Activated CD8-positive, alpha-beta memory T cell treated with anti-CD3 and anti-CD28 coated beads, Interleukin-2, amount 50 U/mL, for 4 hours (primary cell): ENCODE measurements around the gene ADAM10.
"Not testable (repeated sequence)": the region's sequence is repeated elsewhere in the genome, so short reads cannot be mapped to it uniquely, and the experiment has no call there.

Experiments used
- DNase-seq: peaks from one replicate; pipeline ENCODE4 v3.0.0-alpha.2; 2020

The ADAM10 gene

DNA sequence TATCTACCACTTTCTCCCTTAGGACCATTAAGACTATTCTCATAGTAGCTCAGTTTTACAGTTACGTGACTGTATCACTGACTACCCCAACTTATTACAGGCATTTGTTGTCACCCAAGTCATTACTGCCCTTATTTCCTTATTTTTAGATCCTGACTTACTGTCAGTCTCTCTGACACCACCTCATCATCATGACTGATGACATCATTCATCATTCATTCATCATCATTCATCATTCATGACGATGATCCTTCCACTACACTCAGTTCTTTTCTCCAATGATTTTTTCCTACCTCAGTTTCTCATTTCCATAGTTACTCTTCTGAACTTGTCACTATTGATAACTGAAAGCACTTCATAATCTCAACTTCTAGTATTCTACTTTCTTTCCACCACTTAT is 83.8 kb downstream of the ADAM10 start:
- no peak for DNase-seq

DNA sequence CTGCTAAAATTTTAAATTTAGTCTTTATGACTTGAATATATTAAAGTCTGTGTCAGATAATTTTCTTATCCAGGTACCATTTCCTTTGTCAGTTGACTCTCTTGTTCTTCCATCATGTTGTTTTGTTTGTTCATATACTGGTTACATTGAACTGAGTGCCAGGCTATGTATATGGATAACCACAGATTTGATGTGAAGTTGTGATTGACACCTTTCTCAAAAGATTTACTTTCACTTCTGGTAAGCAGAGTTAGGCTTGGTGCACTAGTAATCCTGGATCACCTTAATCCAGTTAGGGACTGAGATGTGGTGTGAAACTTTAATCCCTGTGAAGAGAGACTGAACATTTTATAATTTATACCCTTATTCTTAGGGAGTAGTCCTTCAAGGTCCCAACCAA is 99.4 kb downstream of the ADAM10 start:
- no peak for DNase-seq

DNA sequence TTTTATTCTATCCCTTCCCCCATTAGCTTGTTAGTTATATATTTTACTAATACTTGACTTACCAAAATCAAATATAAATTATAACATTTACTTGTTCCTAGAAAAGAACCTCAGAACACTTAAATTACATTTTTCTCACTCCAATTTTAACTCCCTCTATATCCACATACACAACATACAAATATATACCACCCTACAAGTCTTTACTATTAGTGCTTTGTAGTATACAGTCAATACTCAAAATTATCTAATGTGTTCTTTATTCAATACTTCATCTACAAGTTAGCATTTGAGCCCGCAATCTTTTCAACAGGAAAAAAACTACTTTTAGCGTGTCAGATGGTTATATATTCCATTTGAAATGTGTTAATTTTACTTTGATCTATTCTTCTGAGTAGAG is 100.3 kb downstream of the ADAM10 start:
- no peak for DNase-seq

DNA sequence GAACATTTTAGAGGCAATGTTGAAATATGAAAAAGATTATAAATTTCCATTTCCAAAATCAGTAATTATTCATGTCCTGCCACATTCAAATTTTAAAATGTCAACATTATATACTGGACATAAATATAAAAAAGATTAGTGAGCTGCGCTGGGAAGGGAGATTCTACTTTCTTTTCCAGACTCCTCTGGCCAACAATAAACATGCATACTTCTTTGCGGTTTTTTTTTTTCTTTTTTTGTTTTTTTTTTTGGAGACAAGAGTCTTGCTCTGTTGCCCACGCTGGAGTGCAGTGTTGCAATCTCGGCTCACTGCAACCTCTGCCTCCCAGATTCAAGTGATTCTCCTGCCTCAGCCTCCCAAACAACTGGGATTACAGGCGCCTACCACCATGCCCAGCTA is 105.5 kb downstream of the ADAM10 start:
- DNase-seq, result no peak

DNA sequence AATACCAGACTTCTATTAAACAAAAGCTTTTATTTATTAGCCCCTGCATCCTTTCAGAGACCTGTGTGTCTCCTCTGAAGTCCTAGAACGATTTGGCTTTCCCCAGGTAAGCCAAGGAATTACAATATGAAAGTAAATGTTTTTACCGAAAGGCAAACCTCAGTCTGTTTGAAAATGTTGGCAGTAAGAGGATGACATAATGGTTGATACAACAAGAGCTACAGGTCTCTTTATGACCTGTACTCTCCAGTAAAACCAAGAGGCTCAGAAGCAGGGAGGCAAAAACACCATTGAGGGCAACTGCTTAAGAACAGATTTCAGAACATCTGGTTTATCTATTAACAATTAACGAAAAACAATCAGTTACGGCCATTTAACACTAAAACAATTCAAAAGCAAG is 107.8 kb downstream of the ADAM10 start:
- no peak for DNase-seq

DNA sequence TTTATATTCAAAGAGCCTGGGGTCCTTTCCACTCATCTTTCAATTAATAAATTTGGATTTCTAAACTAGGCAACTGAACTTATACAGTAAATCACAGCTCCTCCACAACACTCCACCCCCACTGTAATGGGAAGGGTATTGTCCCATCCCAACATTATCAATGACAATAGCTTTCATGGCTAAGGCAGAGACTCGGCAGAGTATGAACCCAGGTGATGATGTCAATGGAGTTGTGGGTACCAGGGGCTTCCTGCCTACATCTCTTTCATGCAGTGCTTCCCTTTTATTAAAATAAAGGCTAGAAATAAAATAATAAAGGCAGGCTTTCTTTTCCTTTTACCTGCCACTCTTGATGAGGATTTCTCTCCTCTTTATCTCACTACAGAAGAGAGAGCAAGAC is 109.5 kb downstream of the ADAM10 start:
- no peak for DNase-seq

DNA sequence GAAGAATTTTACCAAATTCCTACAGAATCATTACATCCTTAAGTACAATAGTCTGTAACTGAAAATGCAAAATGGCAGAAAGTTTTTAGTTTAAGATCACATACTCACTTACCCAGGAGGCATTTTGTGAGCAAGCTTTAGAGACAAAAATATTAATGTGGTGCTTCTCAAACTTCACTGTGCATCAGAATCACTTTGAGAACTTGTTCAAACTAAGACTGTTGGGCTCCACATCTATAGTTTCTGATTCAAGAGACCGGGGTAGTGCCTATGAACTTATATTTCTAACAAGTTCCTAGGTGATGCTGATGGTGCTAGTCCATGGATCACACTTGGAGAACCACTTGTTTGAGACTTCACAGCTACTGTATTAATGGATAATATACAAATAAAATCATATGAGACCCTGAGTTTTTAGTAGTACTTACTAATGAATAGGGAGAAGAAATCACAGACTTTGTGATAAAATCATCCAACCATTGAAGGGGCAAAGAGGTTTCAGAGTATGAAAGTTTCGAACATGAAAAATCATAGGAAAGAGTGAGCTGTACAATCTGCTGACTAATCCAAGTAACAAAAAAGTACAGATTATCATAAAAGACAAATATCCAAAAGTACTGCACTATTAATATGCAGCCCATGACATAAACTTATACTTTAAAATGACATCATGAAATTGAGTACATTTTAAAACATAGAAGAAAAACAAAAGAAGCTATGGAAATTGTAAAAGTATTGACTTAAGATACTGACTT is 110.3 kb downstream of the ADAM10 start:
- DNase-seq, result no peak

DNA sequence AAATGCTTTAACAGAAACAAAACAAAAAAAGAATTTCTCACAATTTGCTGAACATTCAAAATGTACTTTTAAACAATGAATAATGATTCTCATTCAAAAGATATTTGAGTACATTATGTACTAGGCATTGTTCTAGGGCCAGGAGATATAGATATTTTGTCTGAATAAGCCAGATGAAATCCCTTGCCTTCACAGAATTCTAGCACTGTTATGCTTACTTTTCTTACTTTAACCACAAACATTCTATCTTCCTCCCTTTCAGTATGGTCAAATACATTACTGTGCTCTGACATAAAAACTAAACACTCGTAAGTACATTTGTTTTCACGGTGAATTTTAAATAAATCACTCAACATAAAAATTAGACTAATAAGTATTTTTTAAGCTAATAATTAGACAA is 116.7 kb downstream of the ADAM10 start:
- DNase-seq, result no peak

DNA sequence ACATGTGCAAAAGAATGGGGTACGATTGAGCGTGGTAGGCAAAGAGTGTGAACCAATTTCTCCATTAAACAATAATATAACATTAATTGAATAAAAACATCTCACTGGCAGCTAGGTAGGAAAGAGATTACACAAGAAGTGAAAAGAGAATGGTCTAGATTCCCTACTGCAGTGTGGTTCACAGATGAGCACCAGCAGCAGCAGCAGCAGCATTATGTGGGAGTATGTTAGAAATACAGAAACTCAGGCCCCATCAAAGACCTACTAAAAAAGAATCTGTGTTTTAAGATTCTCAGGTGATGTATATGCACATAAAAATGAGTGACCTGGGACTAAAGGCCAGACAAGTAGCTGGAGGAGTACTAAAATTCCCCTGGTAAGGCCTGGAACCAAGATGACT is 118.2 kb downstream of the ADAM10 start:
- no peak for DNase-seq

DNA sequence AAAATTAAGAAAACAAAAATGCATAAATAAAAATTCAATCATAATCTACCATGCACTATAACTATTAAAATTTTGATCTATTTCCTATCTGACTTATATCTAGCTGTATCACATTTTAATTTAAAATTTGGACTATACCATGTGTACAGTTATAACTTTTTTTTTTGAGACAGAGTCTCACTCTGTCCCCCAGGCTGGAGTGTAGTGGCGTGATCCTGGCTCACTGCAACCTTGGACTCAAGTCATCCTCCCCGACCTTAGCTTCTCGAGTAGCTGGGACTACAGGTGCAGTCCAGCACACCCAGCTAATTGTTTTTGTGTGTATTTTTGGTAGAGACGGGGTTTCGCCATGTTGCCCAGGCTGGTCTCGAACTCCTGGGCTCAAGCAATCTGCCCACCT is 119.9 kb downstream of the ADAM10 start:
- no peak for DNase-seq

DNA sequence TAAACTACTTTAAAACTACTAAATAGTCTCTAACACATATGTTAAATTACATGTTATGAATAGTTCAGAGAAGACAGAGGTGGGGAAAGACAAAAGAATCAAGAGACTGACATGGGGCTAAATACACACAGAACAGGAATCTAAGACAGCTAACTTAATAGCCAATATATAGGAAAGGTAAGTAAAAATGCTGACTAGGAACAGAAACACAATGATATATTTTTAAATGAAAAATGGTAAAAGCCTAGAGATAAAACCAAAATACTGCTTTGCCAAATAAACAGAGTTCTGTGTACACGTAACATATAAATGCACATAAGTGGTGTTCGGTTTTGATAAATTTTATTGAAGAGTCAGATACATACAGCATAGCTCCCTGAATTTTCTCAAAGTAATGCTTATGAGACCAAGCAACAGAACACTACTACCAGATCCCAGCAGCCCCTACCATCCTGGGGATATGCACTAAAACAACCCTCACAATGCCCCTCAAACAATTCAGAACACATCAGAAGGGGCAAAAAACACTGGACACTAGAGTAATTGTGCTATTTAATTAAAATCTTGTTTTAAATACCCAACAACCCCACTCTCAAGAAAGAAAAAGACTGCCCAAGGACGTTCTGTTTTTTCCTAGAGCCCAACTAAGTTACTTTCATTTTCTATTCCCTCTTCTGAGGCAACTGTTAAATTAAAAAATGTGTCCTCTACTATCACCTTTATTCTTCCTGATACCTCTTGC is 121.1 kb downstream of the ADAM10 start:
- DNase-seq, result no peak

DNA sequence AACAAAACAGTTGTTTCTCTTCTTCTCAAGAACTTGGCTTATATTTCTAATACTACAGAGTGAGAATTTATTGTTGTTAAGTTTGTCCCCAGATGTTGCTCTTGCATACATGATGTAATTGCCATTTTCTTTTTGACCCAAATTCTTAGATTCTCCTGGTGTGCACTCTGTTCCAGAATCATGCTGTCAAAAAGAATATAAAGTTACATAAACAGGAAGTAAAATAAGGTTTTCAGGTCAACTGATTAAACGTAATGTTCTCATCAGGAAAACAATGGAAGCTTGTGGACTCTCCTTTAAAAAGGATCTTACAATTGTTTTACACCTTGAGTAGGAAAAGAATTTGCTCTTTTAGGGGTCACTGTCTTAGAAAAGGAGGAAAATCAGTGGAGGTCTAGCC is 121.8 kb downstream of the ADAM10 start:
- DNase-seq, result no peak

DNA sequence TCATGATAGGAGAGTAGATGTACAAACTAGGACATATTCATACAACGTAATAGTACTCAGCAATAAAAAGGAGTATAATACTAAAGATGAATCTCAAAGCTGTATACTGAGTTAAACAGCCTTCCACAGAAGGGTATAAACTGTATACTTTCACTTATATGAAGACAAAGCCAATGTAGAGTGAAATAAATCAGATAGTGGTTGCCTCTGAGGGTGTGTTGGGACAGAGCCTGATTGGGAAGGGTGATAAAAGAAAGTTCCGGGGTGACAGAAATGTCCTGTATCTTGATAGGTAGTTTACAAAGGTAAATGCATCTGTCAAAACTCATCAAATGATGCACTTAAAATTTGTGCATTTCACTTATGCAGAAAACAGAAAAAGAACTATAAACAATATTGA is 122.5 kb downstream of the ADAM10 start:
- no peak for DNase-seq

DNA sequence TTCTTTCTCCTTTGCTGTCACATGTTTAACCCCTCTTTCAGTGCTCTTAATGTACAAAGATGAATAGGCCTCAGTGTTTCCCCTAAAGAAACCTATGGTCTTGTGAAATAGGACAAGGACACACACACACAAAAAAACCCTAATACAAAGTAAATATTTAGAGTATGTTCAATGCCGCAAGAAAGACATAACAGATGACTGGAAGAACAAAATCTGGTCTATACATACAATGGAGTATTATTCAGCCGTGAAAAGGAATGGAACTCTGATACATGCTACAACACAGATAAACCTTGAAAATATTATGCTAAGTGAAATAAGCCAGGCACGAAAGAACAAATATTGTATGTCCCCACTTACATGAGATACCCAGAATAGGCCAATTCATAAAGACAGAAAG is 123.1 kb downstream of the ADAM10 start:
- DNase-seq, result no peak

DNA sequence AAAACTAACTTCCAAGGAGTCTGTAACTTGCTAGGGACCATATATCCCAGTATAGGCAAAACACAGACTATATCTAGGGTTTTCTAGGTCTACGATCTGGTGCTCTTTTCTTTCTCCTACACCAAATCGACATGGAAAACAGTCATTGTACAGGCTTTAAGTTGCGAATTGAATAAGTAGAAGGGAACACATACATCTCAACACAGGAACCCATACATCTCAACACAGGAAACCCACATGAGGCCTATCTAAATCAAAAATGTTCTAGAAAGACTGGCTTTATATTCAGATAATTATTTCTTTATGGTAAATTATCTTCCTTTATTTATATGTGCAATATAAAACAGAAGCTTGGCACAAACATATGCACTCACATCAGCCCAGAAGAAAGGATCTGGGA is 126.6 kb downstream of the ADAM10 start:
- no peak for DNase-seq

DNA sequence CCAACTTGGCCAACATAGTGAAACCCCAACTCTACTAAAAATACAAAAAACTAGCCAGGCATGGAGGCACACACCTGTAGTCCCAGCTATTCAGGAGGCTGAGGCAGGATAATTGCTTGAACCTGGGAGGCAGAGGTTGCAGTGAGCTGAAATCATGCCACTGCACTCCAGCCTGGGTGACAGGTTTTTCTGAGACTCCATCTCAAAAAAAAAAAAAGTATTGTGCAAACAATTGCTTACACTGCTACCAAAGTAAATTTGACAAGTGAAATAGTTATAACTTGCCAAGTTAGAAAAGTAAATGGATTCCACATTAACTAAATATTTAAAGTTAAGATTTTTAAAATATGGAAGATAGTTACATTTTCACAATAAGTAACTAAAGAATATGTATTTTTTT is 129.2 kb downstream of the ADAM10 start:
- DNase-seq, result not testable (repeated sequence)

DNA sequence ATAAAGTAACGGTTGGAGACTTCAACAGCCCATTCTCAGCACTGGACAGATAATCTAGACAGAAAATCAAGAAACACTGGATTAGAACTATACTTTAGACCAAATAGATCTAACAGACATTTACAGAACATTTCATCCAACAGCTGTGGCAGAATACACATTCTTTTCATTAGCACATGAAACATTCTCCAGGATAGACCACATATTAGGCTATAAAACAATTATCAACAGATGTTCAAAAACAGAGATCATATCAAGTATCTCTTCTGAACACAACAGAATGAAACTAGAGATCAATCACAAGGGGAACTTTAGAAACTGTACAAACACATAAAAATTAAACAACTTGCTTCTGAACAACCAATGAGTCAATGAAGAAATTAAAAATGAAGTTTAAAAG is 133.3 kb downstream of the ADAM10 start:
- no peak for DNase-seq

DNA sequence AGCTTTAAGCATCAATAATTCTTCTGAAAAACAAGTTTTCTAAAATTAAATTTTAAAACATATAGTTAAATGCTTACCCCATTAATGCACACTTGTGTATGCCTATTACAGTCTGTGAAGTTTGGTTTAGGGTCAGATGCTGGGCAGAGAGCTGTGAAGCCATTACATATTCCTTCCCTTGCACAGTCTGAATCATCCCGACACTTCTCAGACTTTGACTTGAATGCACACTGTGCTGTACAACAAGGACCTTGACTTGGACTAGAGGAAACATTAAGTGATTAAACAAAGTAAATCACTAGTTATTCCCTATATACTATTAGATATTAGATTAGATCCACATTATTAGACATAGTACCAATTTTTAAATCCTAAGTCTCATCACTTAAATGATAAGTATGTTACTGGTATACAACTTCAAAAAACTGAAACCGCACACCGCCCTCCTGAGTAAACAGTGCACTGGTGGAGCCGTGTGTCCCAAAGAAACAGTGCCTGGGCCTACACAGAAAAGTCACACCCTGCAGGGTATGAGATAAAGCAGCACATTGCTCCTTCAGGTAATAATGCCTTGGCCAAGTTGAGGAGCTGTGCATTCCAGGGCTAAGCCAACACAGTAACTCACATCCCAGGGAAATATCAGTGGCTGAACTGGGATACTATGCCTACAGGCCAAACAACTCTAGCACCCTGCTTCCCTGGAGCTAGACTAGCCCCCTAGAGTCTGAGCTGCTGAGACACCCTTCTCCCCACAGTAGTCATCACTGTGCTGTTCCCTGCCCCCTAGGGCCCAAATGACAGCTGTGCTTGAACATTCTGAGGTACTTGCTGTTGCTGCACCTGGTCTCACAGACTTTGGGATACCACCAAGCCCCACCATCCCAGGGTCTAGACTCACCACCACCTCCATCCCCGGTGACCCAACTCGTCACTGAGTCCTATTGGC is 137.5 kb downstream of the ADAM10 start:
- no peak for DNase-seq

DNA sequence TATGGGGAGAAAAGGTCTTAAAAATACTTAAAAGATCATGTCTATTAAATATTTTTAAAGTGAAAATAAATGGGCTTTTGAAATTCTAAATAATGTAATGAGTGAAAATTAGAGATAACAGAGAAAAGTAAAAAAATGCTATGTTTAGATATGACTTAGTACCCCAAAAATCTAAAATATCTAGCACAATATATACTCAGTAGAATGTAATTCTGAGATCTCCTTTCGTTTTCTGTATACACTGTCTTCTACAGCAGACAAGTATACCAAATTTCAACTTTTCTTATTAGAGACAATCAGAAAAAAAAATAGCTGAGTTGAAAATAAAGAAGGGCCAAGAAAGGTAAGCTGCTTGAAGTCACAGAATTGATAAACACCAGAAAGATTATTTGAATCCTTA is 140.8 kb downstream of the ADAM10 start:
- no peak for DNase-seq

DNA sequence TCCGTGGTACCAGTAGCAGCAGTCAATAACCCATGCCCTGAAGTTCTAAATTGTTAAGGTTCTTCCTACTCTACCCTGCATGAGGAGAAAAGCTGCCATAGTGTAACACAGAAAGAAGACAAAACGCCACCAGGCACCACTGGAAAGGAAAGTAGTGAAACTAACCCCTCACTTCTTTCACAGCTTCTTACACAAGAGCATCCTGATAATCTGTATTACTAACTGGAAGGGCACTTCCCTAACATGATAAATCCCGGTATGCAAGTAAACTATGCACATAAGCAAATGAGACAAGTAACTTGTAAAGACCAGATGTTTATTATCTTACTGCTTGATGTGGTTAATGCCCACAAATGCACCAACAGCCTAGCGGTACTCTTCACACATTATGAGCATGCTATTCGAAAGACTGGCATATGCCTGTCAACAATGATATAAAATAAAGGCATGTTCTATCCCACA is 141.3 kb downstream of the ADAM10 start:
- DNase-seq, result no peak

DNA sequence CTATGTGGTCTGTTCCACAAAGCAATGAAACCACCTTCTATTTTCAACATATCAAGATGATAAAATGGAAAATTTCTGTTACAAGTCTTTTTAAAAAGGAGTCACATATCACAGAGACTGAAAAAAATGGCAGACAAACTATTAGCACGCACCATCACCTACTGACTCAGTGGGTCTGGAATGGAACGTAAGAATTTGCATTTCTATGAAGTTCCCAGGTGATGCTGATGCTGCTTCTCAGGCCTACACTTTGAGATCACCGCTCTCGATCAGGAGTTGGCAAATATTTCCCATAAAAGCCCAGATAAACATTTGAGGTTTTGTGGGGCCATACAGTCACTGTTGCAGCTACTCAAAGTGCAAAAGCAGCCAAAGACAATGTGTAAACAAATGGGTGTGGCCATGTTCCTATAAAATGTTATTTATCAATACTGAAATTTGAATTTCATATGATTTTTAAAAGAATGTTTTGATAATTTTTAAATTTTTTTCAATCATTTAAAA is 142.9 kb downstream of the ADAM10 start:
- DNase-seq, result no peak

DNA sequence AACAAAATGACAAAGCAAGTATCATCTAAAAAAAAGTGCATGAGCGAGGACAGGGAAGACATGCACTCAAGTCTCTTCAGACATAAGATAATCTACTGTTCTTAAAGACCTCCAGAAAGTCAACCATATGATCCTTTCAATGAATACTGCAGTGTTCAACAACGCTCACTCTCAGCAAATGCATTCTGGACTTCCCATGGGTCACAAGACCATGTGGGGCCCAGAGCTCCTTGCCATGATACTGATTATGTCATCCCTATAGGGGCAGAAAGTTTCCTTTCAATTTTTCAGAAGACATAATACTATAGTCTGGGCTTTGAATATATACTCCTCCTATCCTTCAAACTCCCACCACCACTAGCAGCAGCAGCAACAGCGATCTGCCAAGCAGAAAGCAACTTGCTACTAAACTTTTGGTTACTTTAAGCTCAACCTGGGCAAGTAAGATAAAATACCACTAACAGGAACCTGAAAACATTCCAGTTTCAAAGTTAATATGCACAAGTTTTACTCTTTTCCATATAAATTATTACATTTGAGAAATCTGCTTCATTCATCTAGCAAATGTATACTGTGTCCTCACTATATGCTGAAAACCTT is 143.5 kb downstream of the ADAM10 start:
- no peak for DNase-seq

DNA sequence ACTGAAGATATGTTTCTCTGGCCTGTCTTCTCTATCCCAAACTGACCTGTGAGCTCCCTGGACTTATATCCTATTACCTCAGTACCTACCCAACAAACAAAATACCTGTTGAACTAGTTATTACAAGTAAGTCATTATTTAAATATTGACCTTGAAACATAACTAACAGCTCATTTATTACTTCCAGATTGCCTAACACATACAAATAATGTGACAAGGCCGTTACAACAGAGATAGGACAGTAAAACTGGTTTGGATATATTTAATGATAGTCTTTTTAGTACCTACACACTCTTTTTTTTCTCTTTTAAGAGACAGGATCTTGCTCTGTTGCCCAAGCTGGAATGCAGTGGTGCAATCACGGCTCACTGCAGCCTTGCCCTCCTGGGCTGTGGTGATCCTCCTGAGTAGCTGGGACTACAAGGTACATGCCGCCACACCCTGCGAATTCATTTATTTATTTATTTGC is 145.0 kb downstream of the ADAM10 start:
- DNase-seq, result no peak
